HS-5 (cell line): ENCODE results near the gene PLCG2.
"Not testable (repeated sequence)": the region's sequence is repeated elsewhere in the genome, so short reads cannot be mapped to it uniquely, and the experiment has no call there.

ENCODE experiments used
- DNase-seq: peaks from one replicate; pipeline ENCODE4 v3.0.0-alpha.2; 2012; ENCODE audit warnings: low read depth

PLCG2 gene

GRCh38 chr16:81754858-81755257, 24.2 kb upstream of the PLCG2 start:
- DNase-seq, result no peak

- no peak for DNase-seq
Measured at GRCh38 chr16:81755915-81756614, 23.0 kb upstream of the PLCG2 start.

GRCh38 chr16:81756615-81757356, 22.3 kb upstream of the PLCG2 start:
- DNase-seq, result no peak

- no peak for DNase-seq
Measured at GRCh38 chr16:81758376-81758775, 20.7 kb upstream of the PLCG2 start.

GRCh38 chr16:81762322-81762721, 16.8 kb upstream of the PLCG2 start:
- not testable (repeated sequence) for DNase-seq

- no peak for DNase-seq
Measured at GRCh38 chr16:81765111-81765919, 13.8 kb upstream of the PLCG2 start.

GRCh38 chr16:81765969-81766368, 13.1 kb upstream of the PLCG2 start:
- no peak for DNase-seq

- no peak for DNase-seq
Measured at GRCh38 chr16:81767987-81768592, 11.0 kb upstream of the PLCG2 start.

- no peak for DNase-seq
Measured at GRCh38 chr16:81770008-81770407, 9.1 kb upstream of the PLCG2 start.

- DNase-seq, result no peak
Measured at GRCh38 chr16:81774348-81774747, 4.7 kb upstream of the PLCG2 start.

- DNase-seq, result no peak
Measured at GRCh38 chr16:81775570-81775969, 3.5 kb upstream of the PLCG2 start.

GRCh38 chr16:81778231-81778630, 860 bp upstream of the PLCG2 start:
- DNase-seq, result no peak

GRCh38 chr16:81779536-81780320, 637 bp downstream of the PLCG2 start:
- DNase-seq, result no peak

- no peak for DNase-seq
Measured at GRCh38 chr16:81780350-81780749, 1.3 kb downstream of the PLCG2 start.

- DNase-seq, result no peak
Measured at GRCh38 chr16:81782236-81782635, 3.1 kb downstream of the PLCG2 start.

- DNase-seq, result no peak
Measured at GRCh38 chr16:81784072-81784795, 5.1 kb downstream of the PLCG2 start.

GRCh38 chr16:81785138-81785924, 6.2 kb downstream of the PLCG2 start:
- DNase-seq, result no peak

- DNase-seq, result no peak
Measured at GRCh38 chr16:81786321-81786720, 7.2 kb downstream of the PLCG2 start.

- DNase-seq, result no peak
Measured at GRCh38 chr16:81786868-81787267, 7.8 kb downstream of the PLCG2 start.

GRCh38 chr16:81787659-81788058, 8.6 kb downstream of the PLCG2 start:
- DNase-seq, result no peak
